ENCODE data around the gene STMP1.

- TF ChIP-seq CTCF (IDR thresholded peaks at IDR 0.05; ENCODE audit: insufficient read depth, low read length, poor library complexity, severe bottlenecking) (no peak), EZH2phosphoT487 (conservative IDR thresholded peaks at IDR 0.05; ENCODE audit: low read length) (no peak)
These were observed 21.8 kb downstream of the STMP1 start for GRCh38 chr7:135684136-135684535.

All from SU-DHL-6 (cell line).